HEK293 (cell line): Measurements from ENCODE around the gene TUBB2A.

Experiments
- CTCF ChIA-PET: fragments of 350-600 bp; formaldehyde crosslinking; extraction: SDS; loops from one replicate; lab custom pipeline; 2021; ENCODE audit warnings: antibody characterized with exemption; lab: Yijun Ruan, JAX
- POLR2A ChIA-PET: fragments of 300-600 bp; formaldehyde crosslinking; extraction: SDS; loops from one replicate; lab custom pipeline; 2020; ENCODE audit warnings: antibody characterized with exemption, inconsistent platforms; lab: Yijun Ruan, JAX
- H3K27ac ChIP-seq: fragments of 200-500 bp; sonication (Bioruptor generic); 2 replicates; pipeline ENCODE4 v1.5.1; 2014; ENCODE audit warnings: low read depth, low read length, control low read depth, inconsistent platforms; ENCODE audit errors: extremely low read depth
- H3K36me3 ChIP-seq, 2 experiments: fragments of 200-500 bp in 1 of 2; sonication (Bioruptor generic) in 1 of 2; 1 replicate in 1 of 2; 2 replicates in 1 of 2; pipeline ENCODE4 v1.5.1; 2014 to 2017; ENCODE audit warnings: inconsistent platforms in 2 of 2, low read length in 2 of 2; ENCODE audit not compliant: control insufficient read depth in 2 of 2, insufficient read depth in 1 of 2
- H3K4me1 ChIP-seq: fragments of 200-500 bp; sonication (Bioruptor generic); 2 replicates; pipeline ENCODE4 v1.5.1; 2014; ENCODE audit warnings: mild to moderate bottlenecking, low read length, inconsistent platforms; ENCODE audit not compliant: control insufficient read depth, insufficient read depth
- H3K4me3 ChIP-seq: 2 replicates; pipeline ENCODE4 v1.5.1; 2011; ENCODE audit warnings: low read depth, mild to moderate bottlenecking, control low read depth, low read length, moderate library complexity
- H3K9me3 ChIP-seq: fragments of 200-500 bp; sonication (Bioruptor generic); 2 replicates; pipeline ENCODE4 v1.5.1; 2014; ENCODE audit warnings: low read depth, low read length, inconsistent platforms; ENCODE audit not compliant: control insufficient read depth, insufficient read depth
- PRDM1 ChIP-seq: fragments of 450-650 bp; formaldehyde crosslinking; IDR thresholded peaks from 2 replicates; pipeline ENCODE4; 2016; ENCODE audit warnings: missing biosample characterization, missing genetic modification characterization
- SP3 ChIP-seq: fragments of 450-650 bp; formaldehyde crosslinking; IDR thresholded peaks from 2 replicates; pipeline ENCODE4 v1.5.1; 2016; ENCODE audit warnings: missing biosample characterization, missing genetic modification characterization
- YY2 ChIP-seq: fragments of 450-650 bp; formaldehyde crosslinking; IDR thresholded peaks from 2 replicates; pipeline ENCODE4 v1.5.1; 2016; ENCODE audit warnings: missing biosample characterization, missing genetic modification characterization
- ZBTB1 ChIP-seq: fragments of 450-650 bp; formaldehyde crosslinking; IDR thresholded peaks from 2 replicates; pipeline ENCODE4 v1.5.1; 2016; ENCODE audit warnings: missing biosample characterization, missing genetic modification characterization
- ZFHX2 ChIP-seq: fragments of 450-650 bp; formaldehyde crosslinking; conservative IDR thresholded peaks from 2 replicates; pipeline ENCODE4 v1.5.1; 2016; ENCODE audit warnings: missing biosample characterization, missing genetic modification characterization
- ZNF140 ChIP-seq: fragments of 450-650 bp; formaldehyde crosslinking; IDR thresholded peaks from 2 replicates; pipeline ENCODE4 v1.5.1; 2016; ENCODE audit warnings: missing biosample characterization, missing genetic modification characterization
- ZNF211 ChIP-seq: fragments of 450-650 bp; formaldehyde crosslinking; IDR thresholded peaks from 2 replicates; pipeline ENCODE4 v1.5.1; 2016; ENCODE audit warnings: low read depth, missing biosample characterization, missing genetic modification characterization
- ZNF514 ChIP-seq: fragments of 450-650 bp; formaldehyde crosslinking; IDR thresholded peaks from 2 replicates; pipeline ENCODE4 v1.5.1; 2016; ENCODE audit warnings: missing biosample characterization, missing genetic modification characterization
- ZNF623 ChIP-seq: fragments of 450-650 bp; formaldehyde crosslinking; IDR thresholded peaks from 2 replicates; pipeline ENCODE4 v1.5.1; 2016; ENCODE audit warnings: missing biosample characterization, missing genetic modification characterization
- ZNF768 ChIP-seq: fragments of 450-650 bp; formaldehyde crosslinking; IDR thresholded peaks from 2 replicates; pipeline ENCODE4 v1.5.1; 2018; ENCODE audit warnings: missing biosample characterization, mild to moderate bottlenecking, missing genetic modification characterization
- ZNF791 ChIP-seq: fragments of 450-650 bp; formaldehyde crosslinking; IDR thresholded peaks from 2 replicates; pipeline ENCODE4 v1.5.1; 2016; ENCODE audit warnings: missing biosample characterization, missing genetic modification characterization
- ZNF792 ChIP-seq: fragments of 450-650 bp; formaldehyde crosslinking; IDR thresholded peaks from 2 replicates; pipeline ENCODE4 v1.5.1; 2016; ENCODE audit warnings: missing biosample characterization, missing genetic modification characterization
- ZSCAN30 ChIP-seq: fragments of 450-650 bp; IDR thresholded peaks from 2 replicates; pipeline ENCODE4 v1.5.1; 2018; ENCODE audit warnings: missing biosample characterization, mild to moderate bottlenecking, missing genetic modification characterization, moderate library complexity
- TF ChIP-seq, protein P1 (sequence below): fragments of 450-650 bp; formaldehyde crosslinking; IDR thresholded peaks from 2 replicates; pipeline ENCODE4 v1.5.1; 2016; ENCODE audit warnings: missing biosample characterization, missing genetic modification characterization, borderline replicate concordance
- TF ChIP-seq, protein P2 (sequence below): fragments of 450-650 bp; formaldehyde crosslinking; IDR thresholded peaks from 2 replicates; pipeline ENCODE4 v1.5.1; 2016; ENCODE audit warnings: missing biosample characterization, missing genetic modification characterization
- TF ChIP-seq, protein P3 (sequence below): fragments of 450-650 bp; formaldehyde crosslinking; IDR thresholded peaks from 2 replicates; pipeline ENCODE4 v1.5.1; 2016; ENCODE audit warnings: missing biosample characterization, missing genetic modification characterization, low read depth
- TF ChIP-seq, protein P4 (sequence below): fragments of 450-650 bp; formaldehyde crosslinking; IDR thresholded peaks from 2 replicates; pipeline ENCODE4 v1.5.1; 2016; ENCODE audit warnings: missing biosample characterization, missing genetic modification characterization
- TF ChIP-seq, protein P5 (sequence below): fragments of 450-650 bp; formaldehyde crosslinking; IDR thresholded peaks from 2 replicates; pipeline ENCODE4 v1.5.1; 2017; ENCODE audit warnings: missing biosample characterization, missing genetic modification characterization

Gene TUBB2A

DNA sequence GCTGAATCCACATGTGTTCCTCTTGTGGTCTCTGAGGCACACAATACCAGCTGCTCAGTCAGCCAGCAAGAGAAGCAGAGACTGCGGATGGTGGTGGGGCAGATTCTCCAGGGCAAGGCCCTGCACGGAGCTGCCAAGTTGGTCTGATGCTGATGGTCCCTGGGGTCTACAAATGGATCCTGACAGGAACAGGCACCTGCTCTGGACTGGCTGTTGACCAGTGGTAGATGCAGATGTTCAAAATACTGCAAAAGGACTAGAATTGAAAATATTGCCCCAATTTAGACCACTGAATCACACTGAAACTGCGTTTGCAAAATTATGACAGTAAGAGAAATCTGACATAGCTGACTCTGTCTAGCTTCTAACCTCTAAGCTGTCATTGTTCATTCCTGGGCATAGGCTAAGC lies 29.6 kb upstream of the TUBB2A start:
- CTCF ChIA-PET, result interaction anchor here (0.5 to 0.6 kb wide), 2 partner anchors 152 to 177 kb away, joined by 3 read pairs; no protein-coding TSS in a partner anchor
- no peak overlapping the region for H3K4me3 ChIP-seq
- TF ChIP-seq ZNF791 (tag by site-specific recombination), result no peak
- TF ChIP-seq ZBTB1, result no peak
- no peak for TF ChIP-seq ZFHX2 (tag by site-specific recombination)
- TF ChIP-seq YY2 (tag by site-specific recombination), result no peak
- TF ChIP-seq, protein P1, sequence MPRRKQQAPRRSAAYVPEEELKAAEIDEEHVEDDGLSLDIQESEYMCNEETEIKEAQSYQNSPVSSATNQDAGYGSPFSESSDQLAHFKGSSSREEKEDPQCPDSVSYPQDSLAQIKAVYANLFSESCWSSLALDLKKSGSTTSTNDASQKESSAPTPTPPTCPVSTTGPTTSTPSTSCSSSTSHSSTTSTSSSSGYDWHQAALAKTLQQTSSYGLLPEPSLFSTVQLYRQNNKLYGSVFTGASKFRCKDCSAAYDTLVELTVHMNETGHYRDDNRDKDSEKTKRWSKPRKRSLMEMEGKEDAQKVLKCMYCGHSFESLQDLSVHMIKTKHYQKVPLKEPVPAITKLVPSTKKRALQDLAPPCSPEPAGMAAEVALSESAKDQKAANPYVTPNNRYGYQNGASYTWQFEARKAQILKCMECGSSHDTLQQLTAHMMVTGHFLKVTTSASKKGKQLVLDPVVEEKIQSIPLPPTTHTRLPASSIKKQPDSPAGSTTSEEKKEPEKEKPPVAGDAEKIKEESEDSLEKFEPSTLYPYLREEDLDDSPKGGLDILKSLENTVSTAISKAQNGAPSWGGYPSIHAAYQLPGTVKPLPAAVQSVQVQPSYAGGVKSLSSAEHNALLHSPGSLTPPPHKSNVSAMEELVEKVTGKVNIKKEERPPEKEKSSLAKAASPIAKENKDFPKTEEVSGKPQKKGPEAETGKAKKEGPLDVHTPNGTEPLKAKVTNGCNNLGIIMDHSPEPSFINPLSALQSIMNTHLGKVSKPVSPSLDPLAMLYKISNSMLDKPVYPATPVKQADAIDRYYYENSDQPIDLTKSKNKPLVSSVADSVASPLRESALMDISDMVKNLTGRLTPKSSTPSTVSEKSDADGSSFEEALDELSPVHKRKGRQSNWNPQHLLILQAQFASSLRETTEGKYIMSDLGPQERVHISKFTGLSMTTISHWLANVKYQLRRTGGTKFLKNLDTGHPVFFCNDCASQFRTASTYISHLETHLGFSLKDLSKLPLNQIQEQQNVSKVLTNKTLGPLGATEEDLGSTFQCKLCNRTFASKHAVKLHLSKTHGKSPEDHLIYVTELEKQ, result no peak
- no peak for TF ChIP-seq SP3 (tag by site-specific recombination)
- TF ChIP-seq, protein P2, sequence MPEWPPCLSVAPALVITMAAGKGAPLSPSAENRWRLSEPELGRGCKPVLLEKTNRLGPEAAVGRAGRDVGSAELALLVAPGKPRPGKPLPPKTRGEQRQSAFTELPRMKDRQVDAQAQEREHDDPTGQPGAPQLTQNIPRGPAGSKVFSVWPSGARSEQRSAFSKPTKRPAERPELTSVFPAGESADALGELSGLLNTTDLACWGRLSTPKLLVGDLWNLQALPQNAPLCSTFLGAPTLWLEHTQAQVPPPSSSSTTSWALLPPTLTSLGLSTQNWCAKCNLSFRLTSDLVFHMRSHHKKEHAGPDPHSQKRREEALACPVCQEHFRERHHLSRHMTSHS (tag by site-specific recombination), result no peak
- TF ChIP-seq, protein P3, sequence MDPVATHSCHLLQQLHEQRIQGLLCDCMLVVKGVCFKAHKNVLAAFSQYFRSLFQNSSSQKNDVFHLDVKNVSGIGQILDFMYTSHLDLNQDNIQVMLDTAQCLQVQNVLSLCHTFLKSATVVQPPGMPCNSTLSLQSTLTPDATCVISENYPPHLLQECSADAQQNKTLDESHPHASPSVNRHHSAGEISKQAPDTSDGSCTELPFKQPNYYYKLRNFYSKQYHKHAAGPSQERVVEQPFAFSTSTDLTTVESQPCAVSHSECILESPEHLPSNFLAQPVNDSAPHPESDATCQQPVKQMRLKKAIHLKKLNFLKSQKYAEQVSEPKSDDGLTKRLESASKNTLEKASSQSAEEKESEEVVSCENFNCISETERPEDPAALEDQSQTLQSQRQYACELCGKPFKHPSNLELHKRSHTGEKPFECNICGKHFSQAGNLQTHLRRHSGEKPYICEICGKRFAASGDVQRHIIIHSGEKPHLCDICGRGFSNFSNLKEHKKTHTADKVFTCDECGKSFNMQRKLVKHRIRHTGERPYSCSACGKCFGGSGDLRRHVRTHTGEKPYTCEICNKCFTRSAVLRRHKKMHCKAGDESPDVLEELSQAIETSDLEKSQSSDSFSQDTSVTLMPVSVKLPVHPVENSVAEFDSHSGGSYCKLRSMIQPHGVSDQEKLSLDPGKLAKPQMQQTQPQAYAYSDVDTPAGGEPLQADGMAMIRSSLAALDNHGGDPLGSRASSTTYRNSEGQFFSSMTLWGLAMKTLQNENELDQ (tag by site-specific recombination), result no peak
- no peak for TF ChIP-seq ZNF623 (tag by site-specific recombination)
- no peak for TF ChIP-seq PRDM1 (tag by site-specific recombination)
- POLR2A ChIA-PET, result interaction anchor here (0.8 to 0.9 kb wide), 2 partner anchors 25 to 40 kb away, joined by 3 to 5 read pairs; no protein-coding TSS in a partner anchor
- no peaks in the 10 kb centered on the region for H3K9me3 ChIP-seq
- no peaks in the 10 kb centered on the region for H3K4me1 ChIP-seq
- H3K36me3 ChIP-seq, result no peaks in the 10 kb centered on the region
- H3K27ac ChIP-seq, result no peak overlapping the region

DNA sequence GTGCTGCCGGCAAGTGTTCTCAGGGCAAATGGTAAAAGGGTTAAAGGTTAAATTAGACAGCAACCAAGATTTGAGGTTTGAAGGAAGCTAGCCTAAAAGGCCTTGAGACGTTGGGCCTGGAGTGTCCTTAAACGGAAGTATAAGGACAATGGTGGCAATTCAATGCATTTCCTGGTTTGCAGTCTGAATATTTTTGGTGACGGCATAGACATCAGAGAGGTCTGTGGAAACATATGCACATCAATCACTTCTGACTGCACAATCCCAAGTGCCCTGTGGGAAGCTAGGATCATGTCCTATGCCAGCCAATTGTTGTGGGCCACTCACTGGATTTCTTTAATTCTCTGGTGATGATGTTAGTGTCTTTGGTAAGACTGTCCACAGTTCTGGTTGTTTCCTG lies 25.7 kb upstream of the TUBB2A start:
- no peaks in the 10 kb centered on the region for H3K9me3 ChIP-seq
- no peak overlapping the region for H3K4me3 ChIP-seq
- ChIA-PET POLR2A (interaction anchor here (1.3 kb wide), 1 partner anchor 25 kb away, joined by 3 read pairs; the partner anchor contains the start of gene TUBB2A), CTCF (interaction anchor here (1.2 kb wide), 1 partner anchor 26 kb away, joined by 3 read pairs; no protein-coding TSS in a partner anchor)
- no peaks in the 10 kb centered on the region for H3K36me3 ChIP-seq
- no peaks in the 10 kb centered on the region for H3K4me1 ChIP-seq
- H3K27ac ChIP-seq, result no peak overlapping the region
- TF ChIP-seq, protein P4, sequence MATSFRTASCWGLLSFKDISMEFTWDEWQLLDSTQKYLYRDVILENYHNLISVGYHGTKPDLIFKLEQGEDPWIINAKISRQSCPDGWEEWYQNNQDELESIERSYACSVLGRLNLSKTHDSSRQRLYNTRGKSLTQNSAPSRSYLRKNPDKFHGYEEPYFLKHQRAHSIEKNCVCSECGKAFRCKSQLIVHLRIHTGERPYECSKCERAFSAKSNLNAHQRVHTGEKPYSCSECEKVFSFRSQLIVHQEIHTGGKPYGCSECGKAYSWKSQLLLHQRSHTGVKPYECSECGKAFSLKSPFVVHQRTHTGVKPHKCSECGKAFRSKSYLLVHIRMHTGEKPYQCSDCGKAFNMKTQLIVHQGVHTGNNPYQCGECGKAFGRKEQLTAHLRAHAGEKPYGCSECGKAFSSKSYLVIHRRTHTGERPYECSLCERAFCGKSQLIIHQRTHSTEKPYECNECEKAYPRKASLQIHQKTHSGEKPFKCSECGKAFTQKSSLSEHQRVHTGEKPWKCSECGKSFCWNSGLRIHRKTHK, result peak; percentile 49; the same call in 1 of the 2 replicates
- TF ChIP-seq ZNF768 (tag by site-specific recombination), result no peak

DNA sequence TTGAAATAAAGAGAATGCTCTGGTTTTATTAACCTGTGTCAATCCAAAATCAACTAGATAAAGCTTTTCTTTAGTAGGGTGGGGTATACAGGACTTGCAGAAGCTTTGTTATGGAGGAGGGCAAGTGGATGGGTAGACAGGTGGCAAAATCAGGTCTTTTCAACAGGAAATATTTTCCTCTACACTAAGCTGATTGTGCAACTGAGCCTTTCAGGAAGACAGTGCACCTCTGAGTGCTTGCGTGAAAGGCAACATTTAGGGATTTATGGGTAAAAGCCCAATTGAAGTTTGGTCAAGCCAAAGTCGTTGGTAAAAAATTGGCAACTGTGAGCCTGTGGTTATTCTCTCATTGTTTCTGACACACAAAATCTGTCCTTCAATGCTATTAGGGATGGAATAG lies 23.8 kb upstream of the TUBB2A start:
- H3K4me3 ChIP-seq, result no peak overlapping the region
- H3K9me3 ChIP-seq, result no peaks in the 10 kb centered on the region
- peaks cover under 1% of the 10 kb centered on the region; the same call in 1 of the 2 replicates for H3K4me1 ChIP-seq
- ChIA-PET CTCF (interaction anchor here (0.8 kb wide), 1 partner anchor 15 kb away, joined by 3 read pairs; no protein-coding TSS in a partner anchor), POLR2A (no interaction called here)
- no peak overlapping the region for H3K27ac ChIP-seq
- H3K36me3 ChIP-seq, result no peaks in the 10 kb centered on the region
- no peak for TF ChIP-seq ZNF792 (tag by site-specific recombination)
- TF ChIP-seq ZNF140 (tag by site-specific recombination), result no peak
- TF ChIP-seq ZNF211, result no peak
- no peak for TF ChIP-seq ZSCAN30 (tag by site-specific recombination)
- no peak for TF ChIP-seq ZNF514 (tag by site-specific recombination)
- TF ChIP-seq, protein P5, sequence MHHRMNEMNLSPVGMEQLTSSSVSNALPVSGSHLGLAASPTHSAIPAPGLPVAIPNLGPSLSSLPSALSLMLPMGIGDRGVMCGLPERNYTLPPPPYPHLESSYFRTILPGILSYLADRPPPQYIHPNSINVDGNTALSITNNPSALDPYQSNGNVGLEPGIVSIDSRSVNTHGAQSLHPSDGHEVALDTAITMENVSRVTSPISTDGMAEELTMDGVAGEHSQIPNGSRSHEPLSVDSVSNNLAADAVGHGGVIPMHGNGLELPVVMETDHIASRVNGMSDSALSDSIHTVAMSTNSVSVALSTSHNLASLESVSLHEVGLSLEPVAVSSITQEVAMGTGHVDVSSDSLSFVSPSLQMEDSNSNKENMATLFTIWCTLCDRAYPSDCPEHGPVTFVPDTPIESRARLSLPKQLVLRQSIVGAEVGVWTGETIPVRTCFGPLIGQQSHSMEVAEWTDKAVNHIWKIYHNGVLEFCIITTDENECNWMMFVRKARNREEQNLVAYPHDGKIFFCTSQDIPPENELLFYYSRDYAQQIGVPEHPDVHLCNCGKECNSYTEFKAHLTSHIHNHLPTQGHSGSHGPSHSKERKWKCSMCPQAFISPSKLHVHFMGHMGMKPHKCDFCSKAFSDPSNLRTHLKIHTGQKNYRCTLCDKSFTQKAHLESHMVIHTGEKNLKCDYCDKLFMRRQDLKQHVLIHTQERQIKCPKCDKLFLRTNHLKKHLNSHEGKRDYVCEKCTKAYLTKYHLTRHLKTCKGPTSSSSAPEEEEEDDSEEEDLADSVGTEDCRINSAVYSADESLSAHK (tag by site-specific recombination), result no peak
